HUES64 (cell line): ENCODE data around the gene LENG1.
"Not testable (repeated sequence)": the region's sequence is repeated elsewhere in the genome, so short reads cannot be mapped to it uniquely, and the experiment has no call there.

Source experiments
- H3K27ac ChIP-seq: 2 replicates; pipeline ENCODE4 v1.7.0; 2013; ENCODE audit warnings: low read depth, low read length, inconsistent platforms
- H3K27me3 ChIP-seq: 2 replicates; pipeline ENCODE4 v1.6.1; 2013; ENCODE audit warnings: mild to moderate bottlenecking, low read length; ENCODE audit not compliant: insufficient read depth
- H3K36me3 ChIP-seq: 2 replicates; pipeline ENCODE4 v1.6.1; 2013; ENCODE audit warnings: mild to moderate bottlenecking, low read length; ENCODE audit not compliant: insufficient read depth
- H3K4me1 ChIP-seq: 2 replicates; pipeline ENCODE4 v1.6.1; 2013; ENCODE audit warnings: mild to moderate bottlenecking, low read length, moderate library complexity; ENCODE audit not compliant: insufficient read depth
- H3K4me3 ChIP-seq: 2 replicates; pipeline ENCODE4 v1.5.1; 2013; ENCODE audit warnings: mild to moderate bottlenecking, low read length, moderate library complexity
- H3K9ac ChIP-seq: 2 replicates; pipeline ENCODE4 v1.6.1; 2013; ENCODE audit warnings: mild to moderate bottlenecking, low read depth, low read length
- H3K9me3 ChIP-seq: 2 replicates; pipeline ENCODE4 v1.6.1; 2013; ENCODE audit warnings: low read depth, low read length; ENCODE audit not compliant: insufficient read depth
- WGBS: fragments of 150-250, 120-280 bp; methylation state at CpG from one replicate; pipeline ENCODE4 v1.1.7; 2013; ENCODE audit warnings: missing lambda C conversion rate; 5-methylcytosine and 5-hydroxymethylcytosine counted together

Gene LENG1

DNA sequence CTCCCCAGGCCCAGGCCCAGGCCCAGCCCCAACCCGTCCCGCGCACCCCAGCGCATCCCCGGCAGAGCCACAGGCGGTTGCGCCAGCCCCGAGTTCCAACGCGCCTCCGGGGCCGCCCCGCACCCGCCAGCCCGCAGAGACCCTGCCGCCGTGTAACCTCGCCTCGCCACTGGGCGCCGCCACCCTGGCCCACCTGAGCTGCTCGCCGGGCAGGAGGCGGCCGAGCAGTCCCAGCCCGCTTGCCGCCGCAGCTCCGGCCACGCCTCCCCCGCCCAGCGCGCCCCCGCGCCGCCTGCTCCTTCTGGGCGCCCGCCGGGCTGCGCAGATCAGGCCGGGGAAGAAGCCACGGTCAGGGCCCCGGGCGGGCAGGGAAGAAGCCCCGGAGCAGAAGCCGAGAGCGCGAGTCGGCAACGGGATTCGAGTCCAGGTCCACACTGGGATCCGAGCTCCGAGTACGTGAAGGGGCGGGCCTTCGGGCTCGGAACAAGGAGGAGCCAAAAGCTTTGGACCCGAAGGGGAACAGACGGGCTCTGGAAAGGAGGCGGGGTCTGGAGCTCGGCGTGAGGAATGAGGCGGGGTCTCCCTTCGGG is 29.7 kb upstream of the LENG1 start, which contains the start of gene MBOAT7:
TSS of gene MBOAT7 (minus strand) at position 436 of the 590 bp plus-strand sequence. CDS start 1,072 bp downstream, outside the sequence.
- Histone ChIP-seq H3K36me3 (peaks cover 29% of the 10 kb centered on the region), H3K27ac (peak within 1 kb of the TSS; percentile 96), H3K9ac (peak within 1 kb of the TSS; percentile 95), H3K4me1 (peaks cover 7% of the 10 kb centered on the region), H3K9me3 (no peaks in the 10 kb centered on the region), H3K4me3 (peak within 1 kb of the TSS; percentile 88), H3K27me3 (no peaks in the 10 kb centered on the region)
- WGBS, result under 1% methylated on average over 64 of the region's 64 CpGs

DNA sequence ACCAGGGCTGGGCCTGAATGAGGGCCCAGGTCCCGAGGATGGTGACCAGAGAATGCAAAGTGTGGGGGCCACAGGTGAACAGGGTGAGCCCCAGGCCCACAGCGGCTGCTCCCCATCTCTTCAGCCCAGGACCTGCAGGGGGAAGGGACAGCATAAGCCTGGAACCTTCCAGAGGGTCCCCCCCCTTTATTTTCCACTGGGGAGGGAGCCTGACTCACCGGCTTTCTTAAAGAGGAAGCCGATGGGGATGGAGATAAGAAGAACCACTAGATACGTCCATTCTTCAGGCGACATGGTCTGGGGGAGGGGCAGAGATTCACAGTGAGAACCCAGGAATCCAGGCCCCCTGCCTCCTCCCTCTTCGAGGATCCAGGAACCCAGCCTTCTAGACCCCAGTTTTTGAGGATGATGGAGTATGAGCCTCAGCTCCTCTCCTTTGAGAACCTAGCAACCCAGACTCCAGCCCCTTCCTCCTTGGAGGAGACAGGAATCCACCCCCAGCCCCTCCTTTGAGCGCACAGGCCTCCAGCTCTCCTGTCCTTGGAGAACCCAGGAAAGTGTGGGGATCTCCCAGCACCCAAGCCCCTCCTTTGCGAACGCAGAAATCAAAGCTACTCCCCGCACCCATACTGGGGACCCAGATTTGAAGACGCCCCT is 28.8 kb upstream of the LENG1 start:
- H3K36me3 ChIP-seq, result peaks cover 27% of the 10 kb centered on the region
- H3K9ac ChIP-seq, result peak overlapping the region; percentile 87
- H3K27ac ChIP-seq, result no peak overlapping the region; the same call in 1 of the 2 replicates
- no peaks in the 10 kb centered on the region for H3K9me3 ChIP-seq
- H3K4me1 ChIP-seq, result peaks cover 7% of the 10 kb centered on the region
- no peaks in the 10 kb centered on the region for H3K27me3 ChIP-seq
- H3K4me3 ChIP-seq, result peak overlapping the region; percentile 72
- 30% methylated on average over 12 of the region's 12 CpGs for WGBS

DNA sequence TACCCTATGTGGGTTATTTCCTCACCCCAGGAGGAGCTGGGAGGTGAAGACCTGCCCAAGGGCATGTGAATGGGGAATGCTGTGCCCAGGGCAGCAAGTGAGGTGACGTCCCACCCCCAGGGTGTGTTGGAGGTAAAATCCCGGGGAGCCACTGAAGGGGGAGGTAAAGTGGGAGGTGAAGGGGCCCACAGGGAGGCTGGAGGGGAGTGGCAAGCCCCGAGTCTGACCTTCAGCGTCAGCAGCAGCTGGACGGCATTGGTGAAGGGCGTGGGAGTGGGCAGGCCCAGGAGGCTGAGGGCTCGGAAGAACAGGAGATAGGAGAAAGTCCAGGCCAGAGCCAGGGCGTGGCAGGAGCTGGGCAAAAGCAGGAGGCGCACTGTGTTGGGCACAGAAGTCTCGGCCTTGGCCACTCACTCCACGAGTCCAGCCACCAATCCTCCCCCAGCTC is 27.4 kb upstream of the LENG1 start:
- Histone ChIP-seq H3K36me3 (peaks cover 33% of the 10 kb centered on the region), H3K4me1 (peaks cover 4% of the 10 kb centered on the region; the same call in 1 of the 2 replicates), H3K9ac (no peak overlapping the region), H3K9me3 (no peaks in the 10 kb centered on the region), H3K27ac (no peak overlapping the region), H3K4me3 (no peak overlapping the region), H3K27me3 (no peaks in the 10 kb centered on the region)
- WGBS, result 91% methylated on average over 10 of the region's 11 CpGs

DNA sequence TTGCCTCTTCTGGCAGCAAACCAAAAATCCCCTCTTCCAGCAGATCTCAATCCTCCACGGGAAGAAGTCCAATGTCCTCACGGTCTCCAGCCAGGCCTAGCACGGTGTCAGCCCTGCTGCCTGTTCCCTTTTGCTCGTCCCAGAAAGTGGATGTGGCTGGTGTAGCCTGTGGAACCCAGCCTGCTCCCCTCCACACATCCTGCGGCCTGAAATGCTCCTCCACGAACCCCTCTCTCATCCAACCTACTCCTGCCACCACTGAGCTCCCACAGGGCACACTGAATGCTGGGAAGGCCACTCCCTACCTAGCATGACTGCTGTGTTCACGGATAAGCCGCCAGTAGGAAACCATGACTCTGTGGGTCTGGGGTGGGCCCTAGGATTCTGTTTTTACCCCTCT is 26.8 kb upstream of the LENG1 start:
- WGBS, result 97% methylated on average over 8 of the region's 8 CpGs

GRCh38 chr19:54183431-54183830 is 23.9 kb upstream of the LENG1 start:
- peaks cover 4% of the 10 kb centered on the region; the same call in 1 of the 2 replicates for H3K4me1 ChIP-seq
- H3K4me3 ChIP-seq, result no peak overlapping the region
- H3K9ac ChIP-seq, result no peak overlapping the region
- H3K9me3 ChIP-seq, result no peaks in the 10 kb centered on the region
- 95% methylated on average over 11 of the region's 11 CpGs for WGBS
- H3K36me3 ChIP-seq, result peaks cover 47% of the 10 kb centered on the region
- no peaks in the 10 kb centered on the region for H3K27me3 ChIP-seq
- no peak overlapping the region for H3K27ac ChIP-seq

More for the DNA sequence above, 26.8 kb upstream of the LENG1 start:
- H3K4me3 ChIP-seq, result no peak overlapping the region
- no peak overlapping the region for H3K27ac ChIP-seq
- peaks cover 33% of the 10 kb centered on the region for H3K36me3 ChIP-seq
- no peaks in the 10 kb centered on the region for H3K9me3 ChIP-seq
- no peak overlapping the region for H3K9ac ChIP-seq
- H3K4me1 ChIP-seq, result peaks cover 4% of the 10 kb centered on the region; the same call in 1 of the 2 replicates
- no peaks in the 10 kb centered on the region for H3K27me3 ChIP-seq

DNA sequence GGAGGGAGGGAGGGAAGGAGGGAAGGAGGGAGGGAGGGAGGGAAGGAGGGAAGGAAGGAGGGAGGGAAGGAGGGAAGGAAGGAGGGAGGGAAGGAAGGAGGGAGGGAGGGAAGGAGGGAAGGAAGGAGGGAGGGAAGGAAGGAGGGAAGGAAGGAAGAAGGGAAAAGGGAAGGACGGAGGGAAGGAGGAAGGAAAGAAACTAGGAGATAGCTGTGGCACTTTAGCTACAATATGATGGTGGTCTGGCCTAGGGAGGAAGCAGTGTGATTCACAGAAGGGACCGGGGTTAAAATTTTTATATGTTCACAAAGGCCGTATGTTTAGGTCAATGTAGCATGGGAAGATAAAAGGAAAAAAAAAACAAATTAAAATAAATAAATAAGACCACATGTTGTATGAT is 22.4 kb upstream of the LENG1 start:
- 93% methylated on average over 3 of the region's 3 CpGs for WGBS

GRCh38 chr19:54180691-54181091 is 21.2 kb upstream of the LENG1 start:
- H3K36me3 ChIP-seq, result peaks cover 50% of the 10 kb centered on the region
- no peaks in the 10 kb centered on the region for H3K27me3 ChIP-seq
- H3K9me3 ChIP-seq, result no peaks in the 10 kb centered on the region
- no peak overlapping the region for H3K9ac ChIP-seq
- peak overlapping the region; percentile 14; the same call in 1 of the 2 replicates for H3K27ac ChIP-seq
- no peak overlapping the region for H3K4me3 ChIP-seq
- WGBS, result 94% methylated on average over 37 of the region's 37 CpGs
- no peaks in the 10 kb centered on the region for H3K4me1 ChIP-seq

More for the DNA sequence above, 22.4 kb upstream of the LENG1 start:
- not testable (repeated sequence) for H3K27ac ChIP-seq, H3K4me1 ChIP-seq, H3K9ac ChIP-seq, H3K9me3 ChIP-seq, H3K4me3 ChIP-seq, H3K27me3 ChIP-seq
- H3K36me3 ChIP-seq, result peaks cover 51% of the 10 kb centered on the region

DNA sequence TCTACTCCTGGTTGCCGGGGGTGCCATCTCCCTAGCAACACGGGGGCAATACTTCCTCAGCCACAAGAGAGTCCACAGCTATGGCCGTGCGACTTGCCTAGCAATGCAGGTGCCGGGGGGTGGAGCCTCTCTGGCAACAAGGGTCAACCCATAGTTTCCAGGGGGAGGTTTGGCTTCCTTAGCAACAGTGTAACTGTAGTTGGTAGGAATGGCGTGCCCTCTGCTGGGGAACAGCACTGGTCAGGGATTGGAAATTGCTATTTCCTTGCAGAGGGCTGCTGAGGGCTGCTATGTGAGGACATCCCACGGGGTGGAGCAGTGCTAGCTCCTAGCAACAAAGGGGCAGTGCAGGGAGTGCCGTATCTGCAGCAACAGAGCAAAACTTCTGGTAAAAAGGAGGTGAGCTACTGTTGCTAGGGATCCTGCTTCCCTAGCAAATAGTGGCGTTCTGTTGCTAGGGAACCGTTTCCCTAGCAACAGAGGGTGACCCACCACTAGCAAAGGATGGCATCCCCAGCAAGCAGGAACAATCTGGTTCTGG is 20.5 kb upstream of the LENG1 start:
- Histone ChIP-seq H3K9ac (no peak overlapping the region), H3K27ac (peak overlapping the region; percentile 14; the same call in 1 of the 2 replicates), H3K36me3 (peaks cover 50% of the 10 kb centered on the region), H3K9me3 (no peaks in the 10 kb centered on the region), H3K4me3 (no peak overlapping the region), H3K4me1 (no peaks in the 10 kb centered on the region), H3K27me3 (no peaks in the 10 kb centered on the region)
- WGBS, result 41% methylated on average over 10 of the region's 10 CpGs

DNA sequence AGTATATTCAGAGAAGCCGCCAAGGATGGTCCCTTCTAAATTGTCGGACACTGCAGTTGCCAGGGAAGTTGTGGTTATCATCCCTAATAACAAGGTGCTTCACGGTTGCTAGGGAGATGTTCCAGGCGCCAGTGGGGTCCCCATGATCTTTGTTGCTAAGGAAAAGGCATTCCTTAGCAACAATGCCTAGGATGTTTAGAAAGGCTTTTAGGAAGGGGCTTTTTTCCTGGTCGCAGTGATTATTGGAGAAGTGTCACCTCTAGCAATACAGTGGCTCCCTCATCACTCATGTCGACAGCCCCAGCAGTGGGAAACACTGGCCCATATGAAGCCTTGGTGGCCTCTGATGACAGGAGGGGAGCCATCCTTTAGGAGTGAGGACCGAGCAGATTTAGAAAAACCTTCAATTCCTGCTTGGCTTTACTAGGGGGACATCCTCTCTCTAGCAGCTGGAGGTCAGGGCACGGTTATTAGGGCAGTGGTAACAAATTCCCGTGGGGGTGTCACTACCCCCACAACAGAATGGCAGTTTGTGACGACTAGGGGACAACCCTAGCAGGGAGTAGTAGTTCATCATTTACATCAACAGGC is 19.8 kb upstream of the LENG1 start:
- no peak overlapping the region; the same call in 1 of the 2 replicates for H3K27ac ChIP-seq
- no peaks in the 10 kb centered on the region for H3K27me3 ChIP-seq
- no peaks in the 10 kb centered on the region for H3K4me1 ChIP-seq
- H3K4me3 ChIP-seq, result no peak overlapping the region
- WGBS, result 92% methylated on average over 10 of the region's 10 CpGs
- peaks cover 49% of the 10 kb centered on the region for H3K36me3 ChIP-seq
- no peak overlapping the region for H3K9ac ChIP-seq
- no peaks in the 10 kb centered on the region for H3K9me3 ChIP-seq

GRCh38 chr19:54178581-54179261 is 19.2 kb upstream of the LENG1 start:
- Histone ChIP-seq H3K4me3 (no peak overlapping the region), H3K9ac (no peak overlapping the region), H3K36me3 (peaks cover 45% of the 10 kb centered on the region), H3K27ac (no peak overlapping the region), H3K9me3 (no peaks in the 10 kb centered on the region), H3K4me1 (no peaks in the 10 kb centered on the region), H3K27me3 (no peaks in the 10 kb centered on the region)
- WGBS, result 90% methylated on average over 23 of the region's 23 CpGs
